GM21619 (cell line): ENCODE measurements around the gene AHSA1.

Source experiments
- ATAC-seq: cut with Tn5 transposase; IDR thresholded peaks from one replicate; pipeline ENCODE4 v1.9.1; 2021; ENCODE audit not compliant: unreplicated experiment

The AHSA1 gene

GRCh38 chr14:77470224-77470870 lies 12.5 kb downstream of the AHSA1 start:
- ATAC-seq = no peak

GRCh38 chr14:77473921-77474320 lies 16.0 kb downstream of the AHSA1 start:
- ATAC-seq = no peak

GRCh38 chr14:77474479-77475177 lies 16.7 kb downstream of the AHSA1 start:
- no peak for ATAC-seq

- no peak for ATAC-seq
Measured at GRCh38 chr14:77475432-77476115, 17.7 kb downstream of the AHSA1 start.

GRCh38 chr14:77478029-77478428 lies 20.1 kb downstream of the AHSA1 start:
- ATAC-seq = no peak

GRCh38 chr14:77478796-77479195 lies 20.9 kb downstream of the AHSA1 start:
- ATAC-seq = peak; percentile 95

GRCh38 chr14:77482422-77482821 lies 24.5 kb downstream of the AHSA1 start:
- no peak for ATAC-seq

GRCh38 chr14:77485256-77485655 lies 27.4 kb downstream of the AHSA1 start:
- ATAC-seq = no peak

- no peak for ATAC-seq
Measured at GRCh38 chr14:77485901-77486678, 28.2 kb downstream of the AHSA1 start.

GRCh38 chr14:77488558-77488957 lies 30.7 kb downstream of the AHSA1 start:
- ATAC-seq = no peak

GRCh38 chr14:77489041-77489440 lies 31.1 kb downstream of the AHSA1 start:
- no peak for ATAC-seq

- no peak for ATAC-seq
Measured at GRCh38 chr14:77490347-77490986, 32.6 kb downstream of the AHSA1 start.

- ATAC-seq = no peak
Measured at GRCh38 chr14:77491056-77491455, 33.2 kb downstream of the AHSA1 start.

GRCh38 chr14:77495334-77495733 lies 37.4 kb downstream of the AHSA1 start:
- ATAC-seq = no peak

GRCh38 chr14:77498120-77498979 lies 40.5 kb downstream of the AHSA1 start, which contains the start of gene ISM2:
Gene ISM2, minus strand, starts transcription at chr14:77498816. Its CDS starts 23 bp downstream, at chr14:77498793.
- ATAC-seq = peak; percentile 62

GRCh38 chr14:77498984-77499527 lies 41.2 kb downstream of the AHSA1 start:
- ATAC-seq = peak; percentile 22

GRCh38 chr14:77502109-77502782 lies 44.4 kb downstream of the AHSA1 start:
- no peak for ATAC-seq

- ATAC-seq = no peak
Measured at GRCh38 chr14:77503138-77503537, 45.2 kb downstream of the AHSA1 start.

GRCh38 chr14:77505031-77505430 lies 47.1 kb downstream of the AHSA1 start:
- no peak for ATAC-seq
